Measurements from ENCODE around the gene ROR1. TPM values are rescaled to one million over a fixed set of nuclear protein-coding genes. Genes with fewer than 3 reads are reported as not detected.

ROR1 gene
- total and polyA plus RNA-seq, 2 of the 13 experiments (the other 11 are each of a cell fraction or from before 2014, with no cell fraction given) = 0.58 to 2.3 TPM

- Histone ChIP-seq H3K36me3 (replicated peaks in 1 of 2; ENCODE audit: control insufficient read depth in 1 of 2, insufficient read depth in 2 of 2, low read length in 2 of 2) (no peaks in the 10 kb centered on the region), H4K20me1 (ENCODE audit: insufficient read depth, low read length) (no peaks in the 10 kb centered on the region), H3K27me3 (ENCODE audit: control insufficient read depth in 1 of 2, insufficient read depth in 2 of 2, low read length in 2 of 2) (no peaks in the 10 kb centered on the region; a peak in 1 of 5 replicates), H3K27ac (ENCODE audit: extremely low read length, insufficient read depth, low read length) (no peak overlapping the region), H3K9me3 (ENCODE audit: low read length) (no peaks in the 10 kb centered on the region), H2AFZ (ENCODE audit: low read length) (no peak overlapping the region), H3K4me1 (ENCODE audit: insufficient read depth, low read length) (peaks cover 5% of the 10 kb centered on the region), H3K4me2 (ENCODE audit: low read depth, low read length) (no peak overlapping the region), H3K4me3 (replicated peaks in 1 of 3; ENCODE audit: insufficient read depth in 1 of 3, low read depth in 2 of 3, low read length in 3 of 3) (no peak overlapping the region), H3K79me2 (ENCODE audit: insufficient read depth, low read length) (no peaks in the 10 kb centered on the region), H3K9ac (ENCODE audit: insufficient read depth, low read depth, low read length) (no peak overlapping the region)
- BruUV-seq (replicated peaks) = no TSS peak
- DNase-seq (ENCODE audit: low spot score) (no peak), ATAC-seq (no peak), FAIRE-seq (no peak)
- CTCF ChIA-PET (ENCODE audit: low intra/inter-chr PET ratio, low total read pairs) = no interaction called here
- TF ChIP-seq ATM (IDR thresholded peaks at IDR 0.05; ENCODE audit: borderline replicate concordance) (no peak), ZKSCAN1 (IDR thresholded peaks at IDR 0.05; ENCODE audit: low read length) (no peak), AFF4 (CRISPR knock-in tag; IDR thresholded peaks at IDR 0.05) (no peak)
- 37% methylated on average over 6 of the region's 6 CpGs for WGBS (ENCODE audit: low lambda C conversion rate)
- POLR2A ChIA-PET = no interaction called here
- in situ Hi-C loops (cut with HindIII; ENCODE audit: extremely low pct_ligation_motif_present, low pct_unique_long_range_greater_than_20kb) (loop anchor here (25.0 kb wide), 2 partner anchors 222 to 297 kb away; no protein-coding TSS in a partner anchor), intact Hi-C loops (cut with micrococcal nuclease; ENCODE audit: unreplicated experiment) (no loop called here)
Observed at GRCh38 chr1:63909526-63909925, 135.7 kb downstream of the ROR1 start.

- no peak overlapping the region for H3K9ac ChIP-seq (ENCODE audit: insufficient read depth, low read depth, low read length)
- no peak overlapping the region for H3K4me2 ChIP-seq (ENCODE audit: low read depth, low read length)
- no peaks in the 10 kb centered on the region; a peak in 1 of 5 replicates for H3K27me3 ChIP-seq (ENCODE audit: control insufficient read depth in 1 of 2, insufficient read depth in 2 of 2, low read length in 2 of 2)
- H3K9me3 ChIP-seq (ENCODE audit: low read length) = no peaks in the 10 kb centered on the region
- no peak overlapping the region for H3K27ac ChIP-seq (ENCODE audit: extremely low read length, insufficient read depth, low read length)
- FAIRE-seq = no peak
- no peak for DNase-seq (ENCODE audit: low spot score)
- H3K4me3 ChIP-seq (replicated peaks in 1 of 3; ENCODE audit: insufficient read depth in 1 of 3, low read depth in 2 of 3, low read length in 3 of 3) = no peak overlapping the region
- CTCF ChIA-PET (ENCODE audit: low intra/inter-chr PET ratio, low total read pairs) = no interaction called here
- POLR2A ChIA-PET = no interaction called here
- peaks cover 8% of the 10 kb centered on the region for H3K4me1 ChIP-seq (ENCODE audit: insufficient read depth, low read length)
- 30% methylated on average over 4 of the region's 4 CpGs for WGBS (ENCODE audit: low lambda C conversion rate)
- ATAC-seq = no peak
- no peaks in the 10 kb centered on the region for H3K79me2 ChIP-seq (ENCODE audit: insufficient read depth, low read length)
- no peaks in the 10 kb centered on the region for H4K20me1 ChIP-seq (ENCODE audit: insufficient read depth, low read length)
- no peak overlapping the region for H2AFZ ChIP-seq (ENCODE audit: low read length)
- intact Hi-C loops (cut with micrococcal nuclease; ENCODE audit: unreplicated experiment) (loop anchor here (10.0 kb wide), 1 partner anchor 334 kb away; no protein-coding TSS in a partner anchor), in situ Hi-C loops (cut with HindIII; ENCODE audit: extremely low pct_ligation_motif_present, low pct_unique_long_range_greater_than_20kb) (loop anchor here (25.0 kb wide), 2 partner anchors 224 to 299 kb away; no protein-coding TSS in a partner anchor)
- TF ChIP-seq ARNT (IDR thresholded peaks at IDR 0.05) = no peak
- TF ChIP-seq SMARCE1 (IDR thresholded peaks at IDR 0.05; ENCODE audit: borderline replicate concordance) = no peak
- TF ChIP-seq ZNF766 (CRISPR knock-in tag; IDR thresholded peaks at IDR 0.05; ENCODE audit: borderline replicate concordance) = no peak
- TF ChIP-seq SETDB1 (CRISPR knock-in tag; IDR thresholded peaks at IDR 0.05; ENCODE audit: borderline replicate concordance) = no peak
- TF ChIP-seq ZNF629 (CRISPR knock-in tag; conservative IDR thresholded peaks at IDR 0.05) = peak; percentile 62; the same call in 1 of the 2 replicates
- TF ChIP-seq SRSF4 (IDR thresholded peaks at IDR 0.05; ENCODE audit: low read depth, low read length, poor library complexity, severe bottlenecking) = no peak
- no TSS peak for BruUV-seq (replicated peaks)
- no peaks in the 10 kb centered on the region for H3K36me3 ChIP-seq (replicated peaks in 1 of 2; ENCODE audit: control insufficient read depth in 1 of 2, insufficient read depth in 2 of 2, low read length in 2 of 2)
Observed at GRCh38 chr1:63911049-63911448, 137.2 kb downstream of the ROR1 start.

All from HepG2 (cell line).